Common myeloid progenitor, CD34-positive (primary cell): ENCODE data around the gene RIC8B.

Source experiments
- CTCF ChIA-PET: fragments of 350-600 bp; sonication (Branson Sonifier 250); formaldehyde crosslinking; loops from one replicate; lab custom pipeline; 2021; ENCODE audit warnings: antibody characterized with exemption; lab: Charles Lee
- POLR2A ChIA-PET: fragments of 350-600 bp; sonication (Branson Sonifier 250); formaldehyde crosslinking; loops from one replicate; lab custom pipeline; 2021; ENCODE audit warnings: antibody characterized with exemption; lab: Charles Lee
- DNase-seq, 3 donors: peaks; one replicate each; pipeline versions ENCODE4 v3.0.0 to v3.0.0-alpha.2; 2013
- H3K27ac ChIP-seq, 2 experiments: 1 replicate in 1 of 2; 2 replicates in 1 of 2; pipeline ENCODE4 v1.7.0; 2013; ENCODE audit warnings: inconsistent platforms in 2 of 2, low read length in 2 of 2, mild to moderate bottlenecking in 2 of 2, low read depth in 1 of 2, moderate library complexity in 1 of 2; ENCODE audit not compliant: severe bottlenecking in 2 of 2, insufficient read depth in 1 of 2, poor library complexity in 1 of 2
- H3K27me3 ChIP-seq, 5 experiments: replicated peaks in 2 of 5; 1 replicate in 3 of 5; 2 replicates in 2 of 5; pipeline versions ENCODE4 v1.6.1 to v1.7.0; 2013; ENCODE audit warnings: low read length in 4 of 5, mild to moderate bottlenecking in 2 of 5, moderate library complexity in 2 of 5, inconsistent platforms in 1 of 5; ENCODE audit not compliant: insufficient read depth in 5 of 5, control insufficient read depth in 4 of 5
- H3K36me3 ChIP-seq, 4 experiments: 1 replicate in 2 of 4; 2 replicates in 2 of 4; pipeline versions ENCODE4 v1.6.1 to v1.7.0; 2013; ENCODE audit warnings: low read length in 3 of 4, control low read depth in 1 of 4, mild to moderate bottlenecking in 1 of 4; ENCODE audit not compliant: control insufficient read depth in 4 of 4, insufficient read depth in 4 of 4
- H3K4me1 ChIP-seq, 4 experiments: 1 replicate in 3 of 4; 2 replicates in 1 of 4; pipeline versions ENCODE4 v1.6.1 to v1.7.1; 2013; ENCODE audit warnings: low read length in 3 of 4, mild to moderate bottlenecking in 3 of 4, control low read depth in 1 of 4, inconsistent platforms in 1 of 4, moderate library complexity in 1 of 4; ENCODE audit not compliant: control insufficient read depth in 4 of 4, insufficient read depth in 4 of 4; ENCODE audit errors: control extremely low read depth in 1 of 4
- H3K4me3 ChIP-seq, 7 experiments: 1 replicate in 4 of 7; 2 replicates in 3 of 7; pipeline versions ENCODE4 v1.5.1 to v1.7.0; 2013; ENCODE audit warnings: mild to moderate bottlenecking in 7 of 7, low read length in 6 of 7, moderate library complexity in 6 of 7, inconsistent platforms in 2 of 7, low read depth in 2 of 7, control low read depth in 1 of 7; ENCODE audit not compliant: insufficient read depth in 4 of 7, control insufficient read depth in 1 of 7; ENCODE audit errors: extremely low read depth in 1 of 7
- H3K9me3 ChIP-seq, 5 experiments: 1 replicate in 4 of 5; 2 replicates in 1 of 5; pipeline versions ENCODE4 v1.6.1 to v1.7.1; 2013; ENCODE audit warnings: low read length in 4 of 5, mild to moderate bottlenecking in 2 of 5, inconsistent platforms in 1 of 5, low read depth in 1 of 5, moderate library complexity in 1 of 5; ENCODE audit not compliant: control insufficient read depth in 4 of 5, insufficient read depth in 2 of 5; ENCODE audit errors: control extremely low read depth in 1 of 5
- WGBS: methylation state at CpG from one replicate; pipeline ENCODE4 v1.1.5; 2013; ENCODE audit not compliant: insufficient coverage; 5-methylcytosine and 5-hydroxymethylcytosine counted together

Gene RIC8B

DNA sequence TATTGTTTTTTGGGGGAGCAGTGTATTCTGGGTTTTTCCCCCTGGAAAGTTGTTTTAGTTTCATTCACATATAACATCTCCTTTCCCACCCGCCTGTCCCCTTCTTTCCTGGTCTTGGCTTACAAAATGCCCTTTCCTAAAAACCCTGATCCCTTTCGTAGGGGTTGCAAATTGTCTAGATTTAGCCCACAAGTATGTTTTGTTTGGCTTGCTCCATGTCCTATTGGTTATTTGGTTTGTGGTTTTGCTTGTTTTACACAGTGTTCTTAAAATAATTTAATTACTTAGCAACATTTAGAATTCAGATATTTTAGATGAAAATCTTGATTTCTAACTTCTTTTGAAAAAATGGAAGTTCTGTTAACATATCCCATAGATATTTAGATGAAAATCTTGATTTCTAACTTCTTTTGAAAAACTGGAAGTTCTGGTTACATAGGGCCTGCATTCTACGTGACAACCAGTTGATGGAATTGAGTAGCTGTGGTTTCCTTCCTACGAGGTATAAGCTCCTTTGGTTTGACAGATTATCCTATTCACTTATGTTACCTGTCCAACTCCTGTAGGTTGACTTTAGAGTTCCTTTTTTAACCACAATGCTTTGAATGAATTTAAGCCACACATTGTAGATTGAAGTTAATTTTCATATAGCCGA is 92.1 kb downstream of the RIC8B start:
- POLR2A ChIA-PET: no interaction called here
- H3K9me3 ChIP-seq: no peaks in the 10 kb centered on the region
- WGBS: 80% methylated on average over 2 of the region's 5 CpGs
- peaks cover 0 to 3% (median 0%) of the 10 kb centered on the region in 5 experiments for H3K27me3 ChIP-seq
- no peak for DNase-seq
- no peak overlapping the region for H3K4me3 ChIP-seq
- CTCF ChIA-PET: no interaction called here
- H3K36me3 ChIP-seq: peaks cover 0 to 9% (median 3%) of the 10 kb centered on the region in 4 experiments
- no peak overlapping the region for H3K27ac ChIP-seq
- no peaks in the 10 kb centered on the region for H3K4me1 ChIP-seq

DNA sequence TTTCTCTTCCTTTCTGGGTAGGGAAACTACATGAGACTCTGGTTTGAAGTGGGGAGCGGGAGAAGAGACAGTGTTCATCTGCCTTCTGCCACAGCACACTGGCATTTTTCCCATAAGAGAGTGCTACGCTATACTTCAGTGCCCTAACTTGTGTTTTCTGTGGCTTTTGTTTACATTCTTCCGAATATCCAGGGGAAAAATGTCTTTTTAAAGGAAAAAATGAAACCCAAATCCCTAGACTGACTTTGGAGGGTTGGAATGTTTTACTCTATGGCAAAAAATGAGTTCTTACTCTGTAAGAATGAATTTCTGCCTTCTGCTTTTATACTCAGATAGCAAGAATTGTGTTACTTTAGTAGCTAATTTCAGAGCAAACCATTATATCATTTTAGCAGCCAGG is 93.2 kb downstream of the RIC8B start:
- no peak for DNase-seq
- 96% methylated on average over 3 of the region's 3 CpGs for WGBS
- POLR2A ChIA-PET: no interaction called here
- Histone ChIP-seq H3K27ac (no peak overlapping the region), H3K9me3 (no peaks in the 10 kb centered on the region), H3K4me3 (no peak overlapping the region), H3K4me1 (no peaks in the 10 kb centered on the region), H3K27me3 (peaks cover 0 to 4% (median 0%) of the 10 kb centered on the region in 5 experiments), H3K36me3 (peaks cover 0 to 10% (median 3%) of the 10 kb centered on the region in 4 experiments)
- CTCF ChIA-PET: no interaction called here

DNA sequence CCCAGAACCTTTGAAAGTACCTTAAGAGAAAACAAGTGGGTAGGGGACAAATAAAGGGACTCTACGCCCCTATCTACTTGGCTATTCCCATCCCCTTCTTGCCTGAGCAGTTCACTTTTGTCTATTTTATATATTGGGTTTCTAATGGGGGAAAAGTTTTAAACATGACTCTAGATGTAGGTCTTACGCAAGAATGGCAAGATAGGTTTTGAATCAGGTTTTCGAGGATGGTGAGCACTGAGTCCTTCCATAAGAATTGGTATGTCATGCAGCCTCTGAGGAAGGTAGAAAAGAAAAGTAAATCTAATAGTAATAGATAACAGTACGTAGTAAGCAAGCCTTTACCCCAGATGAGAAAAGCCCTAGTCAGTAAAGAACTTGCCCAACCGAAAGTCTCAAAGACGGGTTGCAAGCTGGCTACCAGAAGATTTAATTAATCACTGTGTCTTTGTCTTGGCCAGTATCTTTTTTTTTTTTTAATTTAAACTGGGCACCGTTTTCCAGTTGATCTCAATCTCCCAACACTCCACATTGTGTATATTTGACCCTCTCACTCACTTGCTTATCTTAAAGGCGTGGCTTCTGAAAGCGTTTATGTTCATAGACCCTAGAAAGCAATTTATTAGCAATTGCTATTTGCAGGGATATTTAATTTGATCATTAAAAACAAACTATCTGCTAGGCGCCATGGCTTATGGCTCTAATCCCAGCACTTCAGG is 94.7 kb downstream of the RIC8B start:
- ChIA-PET CTCF (interaction anchor here (1.3 kb wide), 1 partner anchor 16 kb away, joined by 3 read pairs; no protein-coding TSS in a partner anchor), POLR2A (no interaction called here)
- Histone ChIP-seq H3K27ac (no peak overlapping the region), H3K9me3 (no peaks in the 10 kb centered on the region), H3K4me1 (no peaks in the 10 kb centered on the region), H3K27me3 (peaks cover 0 to 7% (median 0%) of the 10 kb centered on the region in 5 experiments), H3K4me3 (no peak overlapping the region), H3K36me3 (peaks cover 0 to 15% (median 8%) of the 10 kb centered on the region in 4 experiments)
- WGBS: 100% methylated on average over 6 of the region's 10 CpGs
- DNase-seq: no peak

DNA sequence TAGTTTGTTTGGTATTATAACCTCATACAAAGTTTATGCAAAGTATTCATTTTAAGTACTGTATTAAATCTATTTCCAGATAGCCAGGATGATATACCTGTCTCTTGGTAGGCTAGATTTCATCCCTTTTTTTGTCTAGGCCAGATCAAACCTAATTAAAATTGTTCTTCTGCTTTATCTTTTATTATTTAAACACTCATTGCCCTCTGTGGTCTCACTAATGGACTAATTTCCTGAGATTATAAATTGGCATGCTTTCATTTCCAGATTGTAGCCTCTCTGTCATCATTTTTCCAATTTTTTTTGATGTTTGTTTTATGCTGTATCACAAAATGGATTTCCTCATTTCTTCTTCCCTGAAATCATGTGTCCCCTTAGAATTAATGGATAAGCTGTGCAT is 95.6 kb downstream of the RIC8B start:
- Histone ChIP-seq H3K4me1 (no peaks in the 10 kb centered on the region), H3K27ac (no peak overlapping the region), H3K4me3 (no peak overlapping the region), H3K9me3 (no peaks in the 10 kb centered on the region), H3K36me3 (peaks cover 0 to 20% (median 12%) of the 10 kb centered on the region in 4 experiments), H3K27me3 (peaks cover 0 to 7% (median 0%) of the 10 kb centered on the region in 5 experiments)
- ChIA-PET POLR2A (interaction anchor here (0.7 kb wide), 1 partner anchor 1844 kb away, joined by 4 read pairs; no protein-coding TSS in a partner anchor), CTCF (no interaction called here)
- no peak for DNase-seq

DNA sequence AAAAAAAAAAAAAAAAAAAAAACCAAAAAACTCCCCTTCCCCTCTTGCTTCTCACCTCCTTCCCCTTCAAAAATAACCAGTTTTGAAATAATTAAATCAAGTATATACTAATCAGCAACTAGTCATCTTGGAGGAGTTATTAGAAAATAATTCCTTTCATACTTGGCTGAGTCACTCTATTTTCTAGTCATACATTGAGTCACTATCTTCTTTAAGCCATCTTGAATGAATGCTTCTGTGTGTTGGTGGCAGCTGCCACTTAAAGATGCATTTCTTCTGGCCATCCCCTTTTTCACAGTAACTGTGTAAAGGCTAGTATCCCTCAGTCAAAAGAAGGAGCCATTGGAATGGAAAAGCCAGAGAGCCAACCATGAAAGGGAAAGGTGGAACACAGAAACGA is 97.0 kb downstream of the RIC8B start:
- ChIA-PET CTCF (no interaction called here), POLR2A (no interaction called here)
- Histone ChIP-seq H3K27me3 (peaks cover 0 to 5% (median 0%) of the 10 kb centered on the region in 5 experiments), H3K4me3 (no peak overlapping the region), H3K36me3 (peaks cover 0 to 20% (median 10%) of the 10 kb centered on the region in 4 experiments), H3K4me1 (no peaks in the 10 kb centered on the region), H3K9me3 (no peaks in the 10 kb centered on the region), H3K27ac (no peak overlapping the region)
- 88% methylated on average over 1 of the region's 1 CpG for WGBS
- no peak for DNase-seq

DNA sequence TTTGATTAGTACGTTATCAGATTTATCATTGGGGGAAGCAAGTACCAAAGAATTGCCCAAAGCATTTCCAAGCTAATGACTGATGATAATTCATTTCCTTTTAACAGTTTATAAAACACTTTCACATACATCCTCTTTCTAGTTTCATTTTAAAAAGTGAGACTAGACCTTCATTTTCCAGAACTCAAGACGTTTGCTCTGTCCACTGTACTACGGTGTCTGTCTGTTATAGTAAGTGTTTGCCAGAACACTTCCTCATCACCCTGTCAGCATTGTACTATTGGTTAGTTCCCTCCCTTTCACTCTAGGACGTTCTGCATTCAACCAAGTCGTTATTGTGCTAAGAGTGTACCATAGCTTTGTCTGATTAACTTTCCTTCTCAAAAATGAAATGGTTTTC is 99.5 kb downstream of the RIC8B start:
- no peak overlapping the region for H3K27ac ChIP-seq
- H3K27me3 ChIP-seq: peaks cover 0 to 6% (median 5%) of the 10 kb centered on the region in 5 experiments
- no peak for DNase-seq
- CTCF ChIA-PET: interaction anchor here (0.6 kb wide), 1 partner anchor 595 kb away, joined by 3 read pairs; no protein-coding TSS in a partner anchor
- no peak overlapping the region for H3K4me3 ChIP-seq
- no peaks in the 10 kb centered on the region for H3K9me3 ChIP-seq
- peaks cover 0 to 15% (median 10%) of the 10 kb centered on the region in 4 experiments for H3K36me3 ChIP-seq
- POLR2A ChIA-PET: no interaction called here
- H3K4me1 ChIP-seq: no peaks in the 10 kb centered on the region
- 95% methylated on average over 3 of the region's 5 CpGs for WGBS

DNA sequence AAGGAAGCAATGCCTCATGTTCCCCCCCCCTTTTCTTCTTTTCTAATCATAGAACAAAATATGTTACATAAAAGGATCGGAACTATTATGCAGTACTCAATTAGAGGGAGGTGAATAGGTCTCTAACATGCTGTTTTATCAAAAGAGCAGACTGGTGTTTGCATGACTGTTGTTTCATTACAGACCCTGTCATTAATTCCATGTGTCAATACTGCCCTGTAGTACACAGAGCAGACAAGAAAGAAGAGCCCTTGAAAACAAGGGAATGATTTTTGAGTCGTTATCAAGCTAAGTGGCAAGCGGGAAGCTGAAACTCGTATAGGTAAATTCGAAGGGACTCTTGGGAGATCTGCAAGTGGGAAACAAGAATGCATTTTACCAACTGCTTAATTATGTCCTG is 104.3 kb downstream of the RIC8B start:
- CTCF ChIA-PET: interaction anchor here (1.2 to 2.5 kb wide), 2 partner anchors 8 to 13 kb away, joined by 3 to 7 read pairs; no protein-coding TSS in a partner anchor

More for the DNA sequence above, 104.3 kb downstream of the RIC8B start:
- POLR2A ChIA-PET: no interaction called here
- Histone ChIP-seq H3K4me3 (no peak overlapping the region), H3K27me3 (peaks cover 2 to 8% (median 6%) of the 10 kb centered on the region in 5 experiments), H3K27ac (no peak overlapping the region), H3K36me3 (peaks cover 0 to 42% (median 13%) of the 10 kb centered on the region in 4 experiments), H3K4me1 (no peaks in the 10 kb centered on the region), H3K9me3 (no peaks in the 10 kb centered on the region)
- DNase-seq: no peak
- 95% methylated on average over 3 of the region's 5 CpGs for WGBS
